HG03342 (cell line): Measurements from ENCODE around the gene EVA1C.
"Not testable (repeated sequence)": the region's sequence is repeated elsewhere in the genome, so short reads cannot be mapped to it uniquely, and the experiment has no call there.

Experiments
- ATAC-seq: cut with Tn5 transposase; IDR thresholded peaks from one replicate; pipeline ENCODE4 v1.9.1; 2021; ENCODE audit warnings: mild to moderate bottlenecking, moderate library complexity; ENCODE audit not compliant: unreplicated experiment

Gene EVA1C

GRCh38 chr21:32390537-32391224, 21.8 kb upstream of the EVA1C start:
- ATAC-seq, result not testable (repeated sequence)

- ATAC-seq, result no peak
Measured at GRCh38 chr21:32391755-32392154, 20.8 kb upstream of the EVA1C start.

GRCh38 chr21:32392299-32392879, 20.1 kb upstream of the EVA1C start:
- ATAC-seq, result peak; percentile 31

- peak; percentile 82 for ATAC-seq
Measured at GRCh38 chr21:32392880-32393676, 19.4 kb upstream of the EVA1C start, which contains the start of gene URB1. Gene URB1 (minus strand): TSS chr21:32393012. CDS start chr21:32392910, 102 bp downstream.

- ATAC-seq, result no peak
Measured at GRCh38 chr21:32393677-32394001, 18.9 kb upstream of the EVA1C start.

GRCh38 chr21:32403201-32403777, 9.2 kb upstream of the EVA1C start:
- ATAC-seq, result no peak

GRCh38 chr21:32406405-32406804, 6.1 kb upstream of the EVA1C start:
- no peak for ATAC-seq

GRCh38 chr21:32410291-32410690, 2.2 kb upstream of the EVA1C start:
- ATAC-seq, result no peak

GRCh38 chr21:32410916-32411315, 1.6 kb upstream of the EVA1C start:
- ATAC-seq, result no peak

- no peak for ATAC-seq
Measured at GRCh38 chr21:32411350-32412161, 950 bp upstream of the EVA1C start.

- no peak for ATAC-seq
Measured at GRCh38 chr21:32413015-32413504, 554 bp downstream of the EVA1C start.

GRCh38 chr21:32413697-32414578, 1.4 kb downstream of the EVA1C start:
- no peak for ATAC-seq

- no peak for ATAC-seq
Measured at GRCh38 chr21:32414579-32415358, 2.3 kb downstream of the EVA1C start.

- ATAC-seq, result no peak
Measured at GRCh38 chr21:32415451-32416398, 3.2 kb downstream of the EVA1C start.

GRCh38 chr21:32418146-32418545, 5.6 kb downstream of the EVA1C start:
- ATAC-seq, result no peak

GRCh38 chr21:32422064-32422463, 9.6 kb downstream of the EVA1C start:
- ATAC-seq, result no peak

GRCh38 chr21:32423320-32424190, 11.0 kb downstream of the EVA1C start:
- ATAC-seq, result no peak
